H1 (cell line): ENCODE measurements around the gene NXPH1. TPM values are rescaled to one million over a fixed set of nuclear protein-coding genes. Genes with fewer than 3 reads are reported as not detected.

Source experiments
- CHD1 ChIP-seq: IDR thresholded peaks from 2 replicates; pipeline ENCODE4 v1.6.1; 2012; ENCODE audit warnings: low read depth, low read length, improper control_type of control experiment
- RFX5 ChIP-seq: IDR thresholded peaks from 2 replicates; pipeline ENCODE4 v1.6.1; 2011; ENCODE audit warnings: low read depth, low read length, improper control_type of control experiment, borderline replicate concordance
- TAF1 ChIP-seq: IDR thresholded peaks from 2 replicates; pipeline ENCODE4 v1.6.1; 2011; ENCODE audit warnings: mild to moderate bottlenecking, low read depth, low read length
- TAF7 ChIP-seq: optimal IDR thresholded peaks from 2 replicates; pipeline ENCODE3; 2011; ENCODE audit warnings: low read depth, mild to moderate bottlenecking, inconsistent platforms, low read length, moderate library complexity, borderline replicate concordance
- TBP ChIP-seq: IDR thresholded peaks from 2 replicates; pipeline ENCODE4 v1.6.1; 2011; ENCODE audit warnings: low read depth, low read length, improper control_type of control experiment
- YY1 ChIP-seq: IDR thresholded peaks from 2 replicates; pipeline ENCODE4 v1.6.1; 2011; ENCODE audit warnings: low read depth, mild to moderate bottlenecking, low read length
- polyA plus RNA-seq, 7 experiments: library from polyadenylated mRNA; depleted of rRNA in 3 of 7; stranded (reverse) in 5 of 7; unstranded in 2 of 7; fragments of >200 nt in 5 of 7; fragments of 200-250 nt in 2 of 7; gene quantifications; 1 replicate in 5 of 7; 2 replicates in 1 of 7; 4 replicates in 1 of 7; pipeline versions ENCODE4 v1.2.1 to v1.2.3, GENCODE V29; 2011 to 2013; ENCODE audit warnings: missing spikeins in 2 of 7, mixed read lengths in 2 of 7
- total RNA-seq: library from RNA; stranded (reverse); fragmentation: NEBNext Ultra II Directional; extraction: Animal tissue kit (Norgen Biotek cat#: 25700); gene quantifications from 2 replicates; pipeline ENCODE4 v1.2.1, GENCODE V29; 2021
- TF ChIP-seq, protein P1 (sequence below): IDR thresholded peaks from 2 replicates; pipeline ENCODE4 v1.6.1; 2012; ENCODE audit warnings: inconsistent platforms

Gene NXPH1
- total and polyA plus RNA-seq, 2 of the 8 experiments (the other 6 are each of a cell fraction or from before 2014, with no cell fraction given), result 0.14 to 1.0 TPM

DNA sequence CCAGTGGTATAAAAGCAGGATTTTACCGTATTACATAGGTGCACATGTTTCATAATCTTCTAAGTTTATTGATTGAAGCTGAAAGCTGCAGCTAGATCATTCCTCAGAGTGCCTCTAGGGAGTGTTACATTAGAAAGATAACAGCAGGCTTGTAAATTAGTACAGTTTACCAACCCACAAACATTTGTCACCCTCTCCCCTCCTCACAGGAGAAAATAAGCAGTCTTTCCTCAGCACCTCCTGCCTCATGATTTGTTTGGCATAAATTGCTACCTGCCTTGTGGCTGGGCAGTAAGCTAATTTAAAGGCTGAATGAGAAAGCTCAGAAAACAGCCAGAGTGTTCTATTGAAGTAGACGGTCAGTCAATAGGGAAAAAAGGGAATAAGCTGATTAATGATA lies 74.2 kb downstream of the NXPH1 start (continued):
- TF ChIP-seq TBP (no peak), CHD1 (no peak), RFX5 (no peak), YY1 (no peak), TAF7 (no peak), TAF1 (no peak)
- TF ChIP-seq, protein P1, sequence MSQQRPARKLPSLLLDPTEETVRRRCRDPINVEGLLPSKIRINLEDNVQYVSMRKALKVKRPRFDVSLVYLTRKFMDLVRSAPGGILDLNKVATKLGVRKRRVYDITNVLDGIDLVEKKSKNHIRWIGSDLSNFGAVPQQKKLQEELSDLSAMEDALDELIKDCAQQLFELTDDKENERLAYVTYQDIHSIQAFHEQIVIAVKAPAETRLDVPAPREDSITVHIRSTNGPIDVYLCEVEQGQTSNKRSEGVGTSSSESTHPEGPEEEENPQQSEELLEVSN, result no peak
- TF ChIP-seq, all 59 proteins: peak for 0
